A673 (cell line): Measurements from ENCODE around the gene IMPG1.

ENCODE experiments used
- CTCF ChIP-seq: fragments of 300-800, 200-600 bp; sonication (generic); conservative IDR thresholded peaks from 2 replicates; pipeline ENCODE4 v1.5.1; 2017; ENCODE audit warnings: low read depth, mild to moderate bottlenecking, antibody characterized with exemption, low read length, moderate library complexity, mixed read lengths
- EZH2 ChIP-seq: fragments of 200-600 bp; sonication (generic); IDR thresholded peaks from 2 replicates; pipeline ENCODE4 v1.6.1; 2017; ENCODE audit warnings: borderline replicate concordance, low read depth, mild to moderate bottlenecking, mixed read lengths, antibody characterized with exemption, low read length; ENCODE audit not compliant: poor library complexity, severe bottlenecking

GRCh38 chr6:75935473-75935793 lies 137.0 kb downstream of the IMPG1 start:
- TF ChIP-seq CTCF (no peak), EZH2 (no peak)
